NCI-H187 treated with DMSO at 0.1 percent for 48 hours (cell line): ENCODE data around the gene IFT20.
A peak's percentile ranks its signal among the peaks of the same experiment; 100 is the strongest.

Experiments
- DNase-seq: peaks from one replicate; lab custom pipeline; 2025; lab: John Stamatoyannopoulos, UW

The IFT20 gene

GRCh38 chr17:28335959-28336871 is 943 bp upstream of the IFT20 start:
- DNase-seq: no peak

- no peak for DNase-seq
Measured at GRCh38 chr17:28334666-28335200, 539 bp downstream of the IFT20 start.

- DNase-seq: no peak
Measured at GRCh38 chr17:28334171-28334570, 1.1 kb downstream of the IFT20 start.

GRCh38 chr17:28333083-28333746 is 2.1 kb downstream of the IFT20 start:
- DNase-seq: no peak

- DNase-seq: no peak
Measured at GRCh38 chr17:28331891-28332420, 3.3 kb downstream of the IFT20 start.

GRCh38 chr17:28330671-28331070 is 4.6 kb downstream of the IFT20 start:
- no peak for DNase-seq

- DNase-seq: no peak
Measured at GRCh38 chr17:28328325-28328724, 6.9 kb downstream of the IFT20 start.

- no peak for DNase-seq
Measured at GRCh38 chr17:28327709-28328108, 7.6 kb downstream of the IFT20 start.

GRCh38 chr17:28327031-28327607 is 8.2 kb downstream of the IFT20 start:
- DNase-seq: no peak

- no peak for DNase-seq
Measured at GRCh38 chr17:28326114-28326513, 9.2 kb downstream of the IFT20 start.

GRCh38 chr17:28325211-28325610 is 10.1 kb downstream of the IFT20 start:
- no peak for DNase-seq

GRCh38 chr17:28324781-28325180 is 10.5 kb downstream of the IFT20 start:
- no peak for DNase-seq

GRCh38 chr17:28324267-28324745 is 11.0 kb downstream of the IFT20 start:
- DNase-seq: no peak

GRCh38 chr17:28320215-28321061 is 14.8 kb downstream of the IFT20 start:
- DNase-seq: no peak

GRCh38 chr17:28319598-28319935 is 15.7 kb downstream of the IFT20 start:
- DNase-seq: no peak

GRCh38 chr17:28318759-28319597 is 16.3 kb downstream of the IFT20 start, which contains the start of gene TMEM97:
TMEM97 (plus strand) TSS chr17:28319200; CDS start chr17:28319240, 40 bp downstream.
- peak; percentile 90 for DNase-seq

- DNase-seq: no peak
Measured at GRCh38 chr17:28317966-28318758, 17.1 kb downstream of the IFT20 start.

GRCh38 chr17:28317099-28317965 is 17.9 kb downstream of the IFT20 start:
- no peak for DNase-seq
